HG03095 (cell line): ENCODE measurements around the gene ZBTB22.
A peak's percentile ranks its signal among the peaks of the same experiment; 100 is the strongest.

ENCODE experiments used
- ATAC-seq: cut with Tn5 transposase; IDR thresholded peaks from one replicate; pipeline ENCODE4 v1.9.1; 2021; ENCODE audit warnings: moderate library complexity; ENCODE audit not compliant: unreplicated experiment

ZBTB22 gene

GRCh38 chr6:33333666-33334065 is 16.1 kb upstream of the ZBTB22 start:
- ATAC-seq, result no peak

- no peak for ATAC-seq
Measured at GRCh38 chr6:33330736-33331135, 13.2 kb upstream of the ZBTB22 start.

- no peak for ATAC-seq
Measured at GRCh38 chr6:33329058-33329457, 11.5 kb upstream of the ZBTB22 start.

GRCh38 chr6:33324125-33324524 is 6.6 kb upstream of the ZBTB22 start:
- no peak for ATAC-seq

- ATAC-seq, result no peak
Measured at GRCh38 chr6:33323623-33323948, 6.0 kb upstream of the ZBTB22 start.

- no peak for ATAC-seq
Measured at GRCh38 chr6:33321227-33321626, 3.7 kb upstream of the ZBTB22 start.

- no peak for ATAC-seq
Measured at GRCh38 chr6:33320315-33321181, 3.0 kb upstream of the ZBTB22 start.

GRCh38 chr6:33319939-33320314 is 2.4 kb upstream of the ZBTB22 start:
- ATAC-seq, result no peak

GRCh38 chr6:33318426-33319073 is 1.0 kb upstream of the ZBTB22 start:
- no peak for ATAC-seq

GRCh38 chr6:33317419-33317668 is 200 bp downstream of the ZBTB22 start:
- ATAC-seq, result no peak

GRCh38 chr6:33316603-33317418 is 733 bp downstream of the ZBTB22 start:
- no peak for ATAC-seq

GRCh38 chr6:33315793-33316602 is 1.5 kb downstream of the ZBTB22 start:
- no peak for ATAC-seq

- no peak for ATAC-seq
Measured at GRCh38 chr6:33314943-33315792, 2.4 kb downstream of the ZBTB22 start.

- ATAC-seq, result no peak
Measured at GRCh38 chr6:33314515-33314942, 3.0 kb downstream of the ZBTB22 start.

- peak; percentile 27 for ATAC-seq
Measured at GRCh38 chr6:33313709-33314514, 3.6 kb downstream of the ZBTB22 start, which contains the start of gene TAPBP. TSS of gene TAPBP (minus strand) at chr6:33314078. CDS start at chr6:33314041, 37 bp downstream.

GRCh38 chr6:33313105-33313708 is 4.3 kb downstream of the ZBTB22 start:
- peak; percentile 4 for ATAC-seq

- ATAC-seq, result no peak
Measured at GRCh38 chr6:33312361-33313104, 5.0 kb downstream of the ZBTB22 start.

- no peak for ATAC-seq
Measured at GRCh38 chr6:33306356-33306755, 11.2 kb downstream of the ZBTB22 start.
